Tibial artery (tissue), 4 donors: Measurements from ENCODE around the gene MAPKAPK3.

Experiments used
- DNase-seq, 2 donors: peaks; one replicate each; pipeline ENCODE4 v3.0.0-alpha.2; 2019
- H3K27ac ChIP-seq, 2 donors: fragments of 200-600 bp; sonication (generic) in 1 of 2; 1 replicate in 1 of 2; 2 replicates in 1 of 2; pipeline ENCODE4 v1.5.1; 2018 to 2019; ENCODE audit warnings: mild to moderate bottlenecking in 1 of 2
- H3K27me3 ChIP-seq, 2 donors: fragments of 200-600 bp; sonication (generic) in 1 of 2; one replicate each; pipeline versions ENCODE4 v1.5.1 to v1.6.0; 2016 to 2019
- H3K36me3 ChIP-seq, 3 donors: fragments of 200-600 bp; sonication (generic) in 2 of 3; one replicate each; pipeline ENCODE4 v1.5.1; 2016 to 2019; ENCODE audit warnings: mild to moderate bottlenecking in 2 of 3
- H3K4me1 ChIP-seq, 4 donors: fragments of 200-600 bp; sonication (generic) in 2 of 4; 1 replicate in 3 of 4; 2 replicates in 1 of 4; pipeline ENCODE4 v1.5.1; 2016 to 2019
- H3K4me3 ChIP-seq, 2 donors: fragments of 200-600 bp; sonication (generic) in 1 of 2; 1 replicate in 1 of 2; 2 replicates in 1 of 2; pipeline ENCODE4 v1.5.1; 2018 to 2019; ENCODE audit warnings: mild to moderate bottlenecking in 2 of 2
- H3K9me3 ChIP-seq, 3 donors: fragments of 200-600 bp; sonication (generic) in 1 of 3; one replicate each; pipeline ENCODE4 v1.5.1; 2016 to 2019
- CTCF ChIP-seq, 2 experiments: fragments of 200-600 bp in 1 of 2; fragments of 450-650 bp in 1 of 2; IDR thresholded peaks; one replicate each; pipeline ENCODE4 v1.5.1; 2017 to 2019; ENCODE audit warnings: antibody characterized with exemption in 2 of 2, mild to moderate bottlenecking in 1 of 2, moderate library complexity in 1 of 2
- intact Hi-C: fragments of 100-400 bp; cut with DNase I; formaldehyde crosslinking; loops from one replicate; pipeline ENCODE4 v1.15.0; 2023; ENCODE audit warnings: low total_unique reads

MAPKAPK3 gene

GRCh38 chr3:50626401-50626800 is 9.4 kb downstream of the MAPKAPK3 start:
- TF ChIP-seq CTCF (IDR thresholded peaks at IDR 0.05) = no peak
- no peak overlapping the region for H3K4me3 ChIP-seq
- no peak for DNase-seq
- peaks cover 0 to 7% (median 0%) of the 10 kb centered on the region in 3 donors for H3K36me3 ChIP-seq
- peaks cover 0 to 24% (median 5%) of the 10 kb centered on the region in 4 donors for H3K4me1 ChIP-seq
- H3K27me3 ChIP-seq = no peaks in the 10 kb centered on the region
- intact Hi-C loops = no loop called here
- H3K9me3 ChIP-seq = no peaks in the 10 kb centered on the region
- no peak overlapping the region for H3K27ac ChIP-seq

GRCh38 chr3:50627407-50628051 is 10.6 kb downstream of the MAPKAPK3 start:
- Histone ChIP-seq H3K4me3 (no peak overlapping the region), H3K4me1 (peaks cover 0 to 24% (median 9%) of the 10 kb centered on the region in 4 donors), H3K36me3 (peaks cover 0 to 6% (median 0%) of the 10 kb centered on the region in 3 donors), H3K27me3 (no peaks in the 10 kb centered on the region), H3K27ac (no peak overlapping the region), H3K9me3 (no peaks in the 10 kb centered on the region)
- DNase-seq = no peak
- no peak for TF ChIP-seq CTCF (IDR thresholded peaks at IDR 0.05)
- intact Hi-C loops = no loop called here

- Histone ChIP-seq H3K36me3 (no peaks in the 10 kb centered on the region), H3K4me3 (no peak overlapping the region), H3K27me3 (no peaks in the 10 kb centered on the region), H3K4me1 (peaks cover 0 to 22% (median 10%) of the 10 kb centered on the region in 4 donors), H3K27ac (no peak overlapping the region), H3K9me3 (no peaks in the 10 kb centered on the region)
- TF ChIP-seq CTCF (IDR thresholded peaks at IDR 0.05) = no peak
- DNase-seq = no peak
- intact Hi-C loops = no loop called here
Observed at GRCh38 chr3:50628601-50629000, 11.7 kb downstream of the MAPKAPK3 start.

- Histone ChIP-seq H3K4me3 (no peak overlapping the region), H3K27me3 (no peaks in the 10 kb centered on the region), H3K4me1 (peaks cover 0 to 17% (median 6%) of the 10 kb centered on the region in 4 donors), H3K27ac (no peak overlapping the region), H3K9me3 (no peaks in the 10 kb centered on the region), H3K36me3 (no peaks in the 10 kb centered on the region)
- no peak for DNase-seq
- intact Hi-C loops = no loop called here
- no peak for TF ChIP-seq CTCF (IDR thresholded peaks at IDR 0.05)
Observed at GRCh38 chr3:50630394-50630793, 13.4 kb downstream of the MAPKAPK3 start.

- H3K27me3 ChIP-seq = no peaks in the 10 kb centered on the region
- no peaks in the 10 kb centered on the region for H3K36me3 ChIP-seq
- DNase-seq = no peak
- no peak for TF ChIP-seq CTCF (IDR thresholded peaks at IDR 0.05)
- H3K4me1 ChIP-seq = peaks cover 0 to 17% (median 6%) of the 10 kb centered on the region in 4 donors
- H3K9me3 ChIP-seq = no peaks in the 10 kb centered on the region
- no peak overlapping the region for H3K4me3 ChIP-seq
- intact Hi-C loops = no loop called here
- H3K27ac ChIP-seq = no peak overlapping the region
Observed at GRCh38 chr3:50630877-50631276, 13.9 kb downstream of the MAPKAPK3 start.
